Activated CD4-positive, alpha-beta T cell treated with anti-CD3 and anti-CD28 coated beads, Interleukin-2, Interleukin-6, amounts not matched to agents 100 ng/mL and 50 ng/mL, durations not matched to agents 16 hours and 8 hours (primary cell): ENCODE data around the gene NDUFA8.

Source experiments
- DNase-seq: peaks from one replicate; pipeline ENCODE4 v3.0.0-alpha.2; 2020

NDUFA8 gene

GRCh38 chr9:122159026-122159924 lies at the start of gene NDUFA8, which contains the start of gene MORN5:
Gene NDUFA8 (minus strand): TSS chr9:122159779. CDS start chr9:122159677, 102 bp downstream.
Gene MORN5 (plus strand): TSS chr9:122159908. CDS start chr9:122159973, 65 bp downstream.
- peak; percentile 96 for DNase-seq

- no peak for DNase-seq
Measured at GRCh38 chr9:122207096-122207495, 47.5 kb upstream of the NDUFA8 start.

GRCh38 chr9:122206118-122207046 lies 46.8 kb upstream of the NDUFA8 start:
- no peak for DNase-seq

- no peak for DNase-seq
Measured at GRCh38 chr9:122205176-122205575, 45.6 kb upstream of the NDUFA8 start.

- DNase-seq: no peak
Measured at GRCh38 chr9:122204491-122204890, 44.9 kb upstream of the NDUFA8 start.

GRCh38 chr9:122204055-122204454 lies 44.5 kb upstream of the NDUFA8 start:
- DNase-seq: no peak

GRCh38 chr9:122202111-122202510 lies 42.5 kb upstream of the NDUFA8 start:
- no peak for DNase-seq

GRCh38 chr9:122201641-122202040 lies 42.1 kb upstream of the NDUFA8 start:
- DNase-seq: peak; percentile 14

- no peak for DNase-seq
Measured at GRCh38 chr9:122200960-122201595, 41.5 kb upstream of the NDUFA8 start.

- no peak for DNase-seq
Measured at GRCh38 chr9:122197882-122198281, 38.3 kb upstream of the NDUFA8 start.

- no peak for DNase-seq
Measured at GRCh38 chr9:122197426-122197825, 37.8 kb upstream of the NDUFA8 start.

GRCh38 chr9:122195875-122196274 lies 36.3 kb upstream of the NDUFA8 start:
- DNase-seq: no peak

- no peak for DNase-seq
Measured at GRCh38 chr9:122193651-122194050, 34.1 kb upstream of the NDUFA8 start.

GRCh38 chr9:122192914-122193525 lies 33.4 kb upstream of the NDUFA8 start:
- no peak for DNase-seq

- DNase-seq: no peak
Measured at GRCh38 chr9:122192261-122192875, 32.8 kb upstream of the NDUFA8 start.

GRCh38 chr9:122191584-122191983 lies 32.0 kb upstream of the NDUFA8 start:
- no peak for DNase-seq

- DNase-seq: peak; percentile 47
Measured at GRCh38 chr9:122190597-122191381, 31.2 kb upstream of the NDUFA8 start.

- DNase-seq: no peak
Measured at GRCh38 chr9:122188369-122188768, 28.8 kb upstream of the NDUFA8 start.

- no peak for DNase-seq
Measured at GRCh38 chr9:122186777-122187470, 27.3 kb upstream of the NDUFA8 start.

GRCh38 chr9:122186301-122186700 lies 26.7 kb upstream of the NDUFA8 start:
- no peak for DNase-seq

GRCh38 chr9:122184551-122184950 lies 25.0 kb upstream of the NDUFA8 start:
- DNase-seq: no peak
